ENCODE measurements around the gene SLC44A5.
"Not testable (repeated sequence)": the region's sequence is repeated elsewhere in the genome, so short reads cannot be mapped to it uniquely, and the experiment has no call there.

The SLC44A5 gene

DNA sequence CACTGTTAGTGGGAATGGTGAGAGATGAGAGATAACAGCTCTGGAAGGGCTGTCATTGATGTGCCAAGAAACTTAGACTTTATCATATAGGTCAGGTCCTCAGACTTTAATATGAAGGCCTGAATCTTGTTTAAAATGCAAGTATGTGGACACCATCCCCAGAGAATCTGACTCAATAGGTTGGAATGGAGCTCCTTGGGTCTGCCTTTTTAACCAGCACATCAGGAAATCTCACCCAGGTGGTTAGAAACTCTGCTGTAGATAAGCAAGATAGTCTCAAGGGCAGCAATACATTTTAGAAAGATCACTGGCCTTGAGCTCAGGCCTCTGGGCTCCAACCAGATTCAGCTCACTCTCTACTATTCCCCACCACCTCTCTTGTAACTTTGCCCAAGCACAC, 180.4 kb downstream of the SLC44A5 start:
- intact Hi-C loops (cut with micrococcal nuclease): no loop called here
- Mint-ChIP-seq H3K4me3 (no peak overlapping the region), H3K27me3 (no peaks in the 10 kb centered on the region), H3K9me3 (no peaks in the 10 kb centered on the region), H3K4me1 (ENCODE audit: low read depth) (no peaks in the 10 kb centered on the region), H3K27ac (no peak overlapping the region), H3K36me3 (ENCODE audit: low read depth) (no peaks in the 10 kb centered on the region)

GRCh38 chr1:75426688-75427087, 184.2 kb downstream of the SLC44A5 start:
- Mint-ChIP-seq H3K4me3 (no peak overlapping the region), H3K27ac (no peak overlapping the region), H3K4me1 (ENCODE audit: low read depth) (no peaks in the 10 kb centered on the region), H3K36me3 (ENCODE audit: low read depth) (no peaks in the 10 kb centered on the region), H3K9me3 (no peaks in the 10 kb centered on the region), H3K27me3 (no peaks in the 10 kb centered on the region)
- intact Hi-C loops (cut with micrococcal nuclease): no loop called here

GRCh38 chr1:75425001-75425650, 185.8 kb downstream of the SLC44A5 start:
- Mint-ChIP-seq H3K4me1 (ENCODE audit: low read depth) (no peaks in the 10 kb centered on the region), H3K27me3 (no peaks in the 10 kb centered on the region), H3K9me3 (no peaks in the 10 kb centered on the region), H3K27ac (no peak overlapping the region), H3K4me3 (no peak overlapping the region), H3K36me3 (ENCODE audit: low read depth) (no peaks in the 10 kb centered on the region)
- intact Hi-C loops (cut with micrococcal nuclease): no loop called here

GRCh38 chr1:75423616-75424015, 187.3 kb downstream of the SLC44A5 start:
- intact Hi-C loops (cut with micrococcal nuclease): no loop called here
- H3K27ac Mint-ChIP-seq: no peak overlapping the region
- no peaks in the 10 kb centered on the region for H3K4me1 Mint-ChIP-seq (ENCODE audit: low read depth)

DNA sequence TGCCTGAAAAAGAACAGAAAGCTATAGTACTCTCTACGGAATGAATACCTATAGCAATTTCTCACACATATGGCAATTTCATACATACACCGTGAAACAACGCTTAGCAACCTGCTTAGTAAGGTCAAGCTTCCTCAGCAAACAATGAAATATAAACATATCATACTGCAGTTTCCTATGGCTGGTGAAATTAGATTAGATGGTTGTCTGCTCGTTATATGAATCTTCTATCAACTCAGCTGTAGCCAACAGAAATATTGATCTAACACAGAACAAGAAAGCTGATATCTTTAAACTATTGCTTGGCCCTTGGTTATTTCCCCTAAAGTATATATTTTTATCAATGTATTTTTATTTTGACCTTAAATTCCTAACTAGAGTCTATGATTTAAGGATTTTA, 187.8 kb downstream of the SLC44A5 start:
- H3K27ac Mint-ChIP-seq: no peak overlapping the region
- intact Hi-C loops (cut with micrococcal nuclease): no loop called here
- H3K9me3 Mint-ChIP-seq: peaks cover 6% of the 10 kb centered on the region
- H3K4me3 Mint-ChIP-seq: no peak overlapping the region
- H3K36me3 Mint-ChIP-seq (ENCODE audit: low read depth): no peaks in the 10 kb centered on the region
- H3K27me3 Mint-ChIP-seq: no peaks in the 10 kb centered on the region
- no peaks in the 10 kb centered on the region for H3K4me1 Mint-ChIP-seq (ENCODE audit: low read depth)

More at GRCh38 chr1:75423616-75424015, 187.3 kb downstream of the SLC44A5 start:
- H3K9me3 Mint-ChIP-seq: peaks cover 1% of the 10 kb centered on the region
- no peak overlapping the region for H3K4me3 Mint-ChIP-seq
- H3K36me3 Mint-ChIP-seq (ENCODE audit: low read depth): no peaks in the 10 kb centered on the region
- H3K27me3 Mint-ChIP-seq: no peaks in the 10 kb centered on the region

- Mint-ChIP-seq H3K4me3 (no peak overlapping the region), H3K9me3 (peaks cover 20% of the 10 kb centered on the region), H3K27ac (no peak overlapping the region), H3K27me3 (no peaks in the 10 kb centered on the region), H3K36me3 (ENCODE audit: low read depth) (no peaks in the 10 kb centered on the region), H3K4me1 (ENCODE audit: low read depth) (no peaks in the 10 kb centered on the region)
- intact Hi-C loops (cut with micrococcal nuclease): no loop called here
Measured at GRCh38 chr1:75421371-75421770, 189.5 kb downstream of the SLC44A5 start.

- H3K27ac Mint-ChIP-seq: no peak overlapping the region
- no peak overlapping the region for H3K4me3 Mint-ChIP-seq
- no peaks in the 10 kb centered on the region for H3K27me3 Mint-ChIP-seq
- intact Hi-C loops (cut with micrococcal nuclease): no loop called here
- H3K36me3 Mint-ChIP-seq (ENCODE audit: low read depth): no peaks in the 10 kb centered on the region
- no peaks in the 10 kb centered on the region for H3K4me1 Mint-ChIP-seq (ENCODE audit: low read depth)
- H3K9me3 Mint-ChIP-seq: peaks cover 20% of the 10 kb centered on the region
Measured at GRCh38 chr1:75415187-75415586, 195.7 kb downstream of the SLC44A5 start.

DNA sequence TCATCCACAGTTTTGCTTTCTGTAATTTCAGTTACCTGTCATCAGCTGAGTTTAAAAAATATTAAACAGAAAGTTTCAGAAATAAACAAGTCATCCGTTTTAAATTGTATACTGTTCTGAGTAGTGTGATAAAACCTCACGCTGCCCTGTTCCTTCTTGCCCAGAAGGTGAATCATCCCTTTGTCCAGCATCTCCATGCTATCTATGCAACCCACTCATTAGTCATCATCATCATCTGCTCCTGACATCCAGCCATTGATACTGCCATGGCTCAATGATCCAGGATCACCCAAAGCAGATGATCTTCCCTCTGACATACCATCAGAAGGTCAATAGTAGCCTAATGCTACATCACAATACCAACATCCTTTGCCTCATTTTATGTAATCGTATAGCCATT, 198.3 kb downstream of the SLC44A5 start:
- Mint-ChIP-seq H3K36me3 (ENCODE audit: low read depth) (no peaks in the 10 kb centered on the region), H3K27ac (no peak overlapping the region), H3K4me1 (ENCODE audit: low read depth) (no peaks in the 10 kb centered on the region), H3K9me3 (peaks cover 9% of the 10 kb centered on the region), H3K4me3 (no peak overlapping the region), H3K27me3 (no peaks in the 10 kb centered on the region)
- intact Hi-C loops (cut with micrococcal nuclease): no loop called here

- peaks cover 35% of the 10 kb centered on the region for H3K9me3 Mint-ChIP-seq
- H3K36me3 Mint-ChIP-seq (ENCODE audit: low read depth); H3K27ac Mint-ChIP-seq; intact Hi-C loops (cut with micrococcal nuclease); H3K4me3 Mint-ChIP-seq; H3K4me1 Mint-ChIP-seq (ENCODE audit: low read depth); H3K27me3 Mint-ChIP-seq: not testable (repeated sequence)
Measured at GRCh38 chr1:75404681-75405080, 206.2 kb downstream of the SLC44A5 start.

DNA sequence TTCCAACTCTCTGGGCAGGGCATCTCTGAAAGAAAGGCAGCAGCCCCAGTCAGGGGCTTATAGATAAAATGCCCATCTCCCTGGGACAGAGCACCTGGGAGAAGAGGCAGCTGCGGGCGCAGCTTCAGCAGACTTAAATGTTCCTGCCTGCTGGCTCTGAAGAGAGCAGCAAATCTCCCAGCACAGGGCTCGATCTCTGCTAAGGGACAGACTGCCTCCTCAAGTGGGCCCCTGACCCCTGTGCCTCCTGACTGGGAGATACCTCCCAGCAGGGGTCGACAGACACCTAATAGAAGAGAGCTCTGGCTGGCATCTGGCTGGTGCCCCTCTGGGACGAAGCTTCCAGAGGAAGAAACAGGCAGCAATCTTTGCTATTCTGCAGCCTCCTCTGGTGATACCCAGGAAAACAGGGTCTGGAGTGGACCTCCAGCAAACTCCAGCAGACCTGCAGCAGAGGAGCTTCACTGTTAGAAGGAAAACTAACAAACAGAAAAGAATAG, 207.7 kb downstream of the SLC44A5 start:
- H3K4me1 Mint-ChIP-seq (ENCODE audit: low read depth); intact Hi-C loops (cut with micrococcal nuclease); H3K4me3 Mint-ChIP-seq; H3K36me3 Mint-ChIP-seq (ENCODE audit: low read depth); H3K27me3 Mint-ChIP-seq; H3K27ac Mint-ChIP-seq: not testable (repeated sequence)
- H3K9me3 Mint-ChIP-seq: peaks cover 35% of the 10 kb centered on the region

DNA sequence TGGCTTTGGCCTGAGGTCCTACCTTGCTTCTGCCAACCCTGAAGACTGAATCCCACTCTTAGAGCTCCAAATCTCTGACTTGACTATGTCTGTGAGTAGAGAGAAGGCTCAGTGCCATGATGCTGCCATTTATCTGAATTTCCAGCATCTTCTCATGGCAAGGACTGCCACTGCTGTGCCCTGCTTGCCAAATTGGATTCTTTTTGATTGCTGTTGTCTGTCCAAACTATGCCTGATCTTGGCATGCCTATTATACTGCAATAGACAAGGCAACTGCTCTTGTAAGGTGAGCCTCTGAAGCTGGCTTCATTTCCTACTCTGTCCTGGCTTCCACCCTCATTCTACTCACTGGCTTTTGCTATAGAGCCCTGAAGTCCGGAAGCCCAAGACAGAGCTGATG, 210.2 kb downstream of the SLC44A5 start:
- H3K4me3 Mint-ChIP-seq: no peak overlapping the region
- no peaks in the 10 kb centered on the region for H3K4me1 Mint-ChIP-seq (ENCODE audit: low read depth)
- H3K9me3 Mint-ChIP-seq: peaks cover 32% of the 10 kb centered on the region
- no peaks in the 10 kb centered on the region for H3K36me3 Mint-ChIP-seq (ENCODE audit: low read depth)
- H3K27me3 Mint-ChIP-seq: no peaks in the 10 kb centered on the region
- H3K27ac Mint-ChIP-seq: no peak overlapping the region
- intact Hi-C loops (cut with micrococcal nuclease): no loop called here

DNA sequence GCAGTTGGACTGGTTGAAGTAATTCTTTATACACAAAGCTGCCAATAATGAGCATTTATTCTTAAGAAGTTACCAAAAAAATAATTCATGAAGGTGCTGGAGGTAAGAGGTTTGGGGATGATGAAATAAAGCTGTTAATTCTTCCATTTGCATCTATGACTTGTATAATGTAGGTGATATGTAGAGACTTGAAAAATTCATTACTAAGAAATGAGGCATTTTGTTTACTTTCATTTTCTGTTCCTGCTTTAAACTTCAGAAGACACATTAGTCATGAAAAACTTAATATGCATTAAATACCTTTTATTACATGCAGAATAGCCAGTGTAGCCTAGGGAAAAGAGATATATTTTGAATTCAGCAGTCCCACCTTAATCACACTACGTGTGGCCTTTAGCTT, 214.2 kb downstream of the SLC44A5 start:
- Mint-ChIP-seq H3K9me3 (peaks cover 15% of the 10 kb centered on the region), H3K36me3 (ENCODE audit: low read depth) (no peaks in the 10 kb centered on the region), H3K27me3 (no peaks in the 10 kb centered on the region), H3K4me3 (no peak overlapping the region), H3K27ac (no peak overlapping the region), H3K4me1 (ENCODE audit: low read depth) (no peaks in the 10 kb centered on the region)
- intact Hi-C loops (cut with micrococcal nuclease): no loop called here

- no peaks in the 10 kb centered on the region for H3K4me1 Mint-ChIP-seq (ENCODE audit: low read depth)
- H3K27me3 Mint-ChIP-seq: no peaks in the 10 kb centered on the region
- H3K9me3 Mint-ChIP-seq: peaks cover 11% of the 10 kb centered on the region
- H3K4me3 Mint-ChIP-seq: no peak overlapping the region
- H3K36me3 Mint-ChIP-seq (ENCODE audit: low read depth): no peaks in the 10 kb centered on the region
- no peak overlapping the region for H3K27ac Mint-ChIP-seq
- intact Hi-C loops (cut with micrococcal nuclease): no loop called here
Measured at GRCh38 chr1:75396260-75396659, 214.7 kb downstream of the SLC44A5 start.

GRCh38 chr1:75394386-75395139, 216.4 kb downstream of the SLC44A5 start:
- no peak overlapping the region for H3K27ac Mint-ChIP-seq
- no peaks in the 10 kb centered on the region for H3K4me1 Mint-ChIP-seq (ENCODE audit: low read depth)
- peaks cover 11% of the 10 kb centered on the region for H3K9me3 Mint-ChIP-seq
- H3K36me3 Mint-ChIP-seq (ENCODE audit: low read depth): no peaks in the 10 kb centered on the region
- H3K27me3 Mint-ChIP-seq: no peaks in the 10 kb centered on the region
- H3K4me3 Mint-ChIP-seq: no peak overlapping the region
- intact Hi-C loops (cut with micrococcal nuclease): no loop called here

DNA sequence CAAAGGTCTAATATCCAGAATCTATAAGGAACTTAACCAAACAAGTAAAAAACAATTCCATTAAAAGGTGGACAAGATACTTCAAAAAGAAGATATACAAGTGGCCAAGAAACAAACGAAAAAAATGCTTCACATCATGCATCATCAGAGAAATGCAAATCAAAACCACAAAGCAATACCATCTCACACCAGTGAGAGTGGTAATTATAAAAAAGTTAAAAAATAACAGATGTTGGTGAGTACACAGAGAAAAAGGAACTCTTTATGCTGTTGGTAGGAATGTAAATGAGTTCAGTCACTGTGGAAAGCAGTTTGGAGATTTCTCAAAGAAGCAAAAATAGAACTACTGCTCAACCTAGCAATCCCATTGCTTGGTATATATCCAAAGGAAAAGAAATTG, 218.6 kb downstream of the SLC44A5 start:
- intact Hi-C loops (cut with micrococcal nuclease): no loop called here
- peaks cover 21% of the 10 kb centered on the region for H3K9me3 Mint-ChIP-seq
- no peaks in the 10 kb centered on the region for H3K4me1 Mint-ChIP-seq (ENCODE audit: low read depth)
- no peaks in the 10 kb centered on the region for H3K27me3 Mint-ChIP-seq
- no peaks in the 10 kb centered on the region for H3K36me3 Mint-ChIP-seq (ENCODE audit: low read depth)
- H3K4me3 Mint-ChIP-seq: no peak overlapping the region
- H3K27ac Mint-ChIP-seq: no peak overlapping the region

Measured in dendritic cell treated with granulocyte-macrophage colony-stimulating factor and Interleukin-4, amounts not matched to agents 40 ng/mL and 50 ng/mL, for 4 days (primary cell).